AG10803 (cell line): ENCODE measurements around the gene EFR3B.
A peak's percentile ranks its signal among the peaks of the same experiment; 100 is the strongest.

ENCODE experiments used
- DNase-seq: peaks from one replicate; pipeline ENCODE4 v3.0.0; 2010; ENCODE audit warnings: low read depth
- H3K4me3 ChIP-seq: 2 replicates; pipeline ENCODE4 v1.5.1; 2011; ENCODE audit warnings: mild to moderate bottlenecking, low read length, control low read depth
- TF ChIP-seq, protein P1 (sequence below): conservative IDR thresholded peaks from 2 replicates; pipeline ENCODE4 v1.5.1; 2011; ENCODE audit warnings: mild to moderate bottlenecking, low read length, control low read depth, inconsistent platforms

EFR3B gene

DNA sequence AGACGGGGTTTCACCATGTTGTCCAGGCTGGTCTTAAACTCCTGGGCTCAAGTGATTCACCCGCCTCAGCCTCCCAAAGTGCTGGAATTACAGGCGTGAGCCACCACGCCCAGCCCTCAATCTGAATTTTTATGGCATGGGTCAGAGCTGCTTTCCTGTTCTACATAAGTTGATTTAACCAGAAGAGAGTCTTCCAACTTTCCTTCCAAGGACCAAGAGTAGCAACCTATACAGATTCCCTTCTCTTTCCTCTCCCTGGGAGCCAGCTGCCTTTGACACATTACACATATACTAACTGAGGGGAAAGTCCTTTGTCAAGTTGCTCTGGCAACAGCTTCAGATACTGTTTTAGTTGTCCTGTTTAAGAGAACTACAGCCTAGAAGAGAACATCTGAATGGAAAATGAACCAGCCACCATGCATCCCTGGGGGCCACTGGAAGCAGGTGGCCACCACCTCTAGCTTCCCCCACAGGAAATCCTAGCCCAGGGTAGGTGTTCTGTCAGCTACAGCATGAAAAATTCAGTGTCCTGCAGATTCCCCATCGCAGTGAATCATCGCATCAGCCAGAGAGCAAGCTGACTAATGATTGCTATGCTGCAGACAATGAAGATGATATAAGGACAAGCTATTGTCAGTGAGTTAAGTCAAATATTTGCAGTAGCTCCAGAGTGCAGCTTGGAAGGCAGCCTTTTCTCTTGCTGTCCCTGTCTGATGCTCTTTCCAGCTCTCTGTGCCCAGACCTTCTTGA, 63.6 kb downstream of the EFR3B start:
- TF ChIP-seq, protein P1, sequence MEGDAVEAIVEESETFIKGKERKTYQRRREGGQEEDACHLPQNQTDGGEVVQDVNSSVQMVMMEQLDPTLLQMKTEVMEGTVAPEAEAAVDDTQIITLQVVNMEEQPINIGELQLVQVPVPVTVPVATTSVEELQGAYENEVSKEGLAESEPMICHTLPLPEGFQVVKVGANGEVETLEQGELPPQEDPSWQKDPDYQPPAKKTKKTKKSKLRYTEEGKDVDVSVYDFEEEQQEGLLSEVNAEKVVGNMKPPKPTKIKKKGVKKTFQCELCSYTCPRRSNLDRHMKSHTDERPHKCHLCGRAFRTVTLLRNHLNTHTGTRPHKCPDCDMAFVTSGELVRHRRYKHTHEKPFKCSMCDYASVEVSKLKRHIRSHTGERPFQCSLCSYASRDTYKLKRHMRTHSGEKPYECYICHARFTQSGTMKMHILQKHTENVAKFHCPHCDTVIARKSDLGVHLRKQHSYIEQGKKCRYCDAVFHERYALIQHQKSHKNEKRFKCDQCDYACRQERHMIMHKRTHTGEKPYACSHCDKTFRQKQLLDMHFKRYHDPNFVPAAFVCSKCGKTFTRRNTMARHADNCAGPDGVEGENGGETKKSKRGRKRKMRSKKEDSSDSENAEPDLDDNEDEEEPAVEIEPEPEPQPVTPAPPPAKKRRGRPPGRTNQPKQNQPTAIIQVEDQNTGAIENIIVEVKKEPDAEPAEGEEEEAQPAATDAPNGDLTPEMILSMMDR: no peak
- H3K4me3 ChIP-seq: no peak overlapping the region
- peak; percentile 61 for DNase-seq

DNA sequence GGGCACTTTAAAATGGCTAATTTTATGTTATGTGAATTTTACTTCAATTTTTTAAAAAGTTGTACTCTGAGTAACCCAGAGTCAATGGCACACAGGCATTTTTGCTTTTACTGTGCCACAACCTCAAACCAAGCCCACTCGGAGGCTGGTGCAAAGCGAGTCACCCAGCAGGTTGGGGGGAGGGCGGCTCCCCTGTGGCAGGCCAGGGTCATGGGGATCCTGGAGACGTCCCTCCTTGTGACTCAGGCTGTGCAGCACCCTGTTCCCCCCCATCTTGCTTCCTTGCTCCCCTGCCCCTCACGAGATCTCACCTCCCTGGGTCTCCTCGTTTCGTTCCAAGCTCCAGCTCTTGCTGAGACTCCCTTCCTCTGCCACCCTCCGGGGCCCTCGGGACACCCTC, 67.9 kb downstream of the EFR3B start:
- TF ChIP-seq, protein P1: no peak
- H3K4me3 ChIP-seq: no peak overlapping the region
- DNase-seq: no peak

DNA sequence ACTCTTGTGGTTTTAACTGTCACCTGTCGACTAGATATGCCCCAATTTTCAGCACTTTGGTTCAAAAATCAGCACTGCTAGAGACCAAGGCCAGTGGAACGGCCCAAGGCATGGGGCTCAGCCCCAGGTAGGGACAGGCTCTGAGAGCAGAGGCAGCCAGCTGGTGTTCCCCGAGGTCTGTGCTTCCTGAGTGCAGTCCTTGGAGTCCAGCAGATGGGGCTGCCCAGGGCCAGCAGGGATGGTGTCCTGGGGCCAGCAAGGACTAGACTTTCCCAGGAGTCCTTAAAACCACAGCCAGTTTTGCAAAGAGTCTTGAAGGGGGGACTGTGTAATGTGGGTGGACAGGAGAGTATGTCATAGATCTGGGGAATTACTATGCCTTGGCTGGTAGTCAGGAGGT, 70.2 kb downstream of the EFR3B start:
- peak; percentile 28 for DNase-seq
- H3K4me3 ChIP-seq: no peak overlapping the region
- TF ChIP-seq, protein P1: no peak

DNA sequence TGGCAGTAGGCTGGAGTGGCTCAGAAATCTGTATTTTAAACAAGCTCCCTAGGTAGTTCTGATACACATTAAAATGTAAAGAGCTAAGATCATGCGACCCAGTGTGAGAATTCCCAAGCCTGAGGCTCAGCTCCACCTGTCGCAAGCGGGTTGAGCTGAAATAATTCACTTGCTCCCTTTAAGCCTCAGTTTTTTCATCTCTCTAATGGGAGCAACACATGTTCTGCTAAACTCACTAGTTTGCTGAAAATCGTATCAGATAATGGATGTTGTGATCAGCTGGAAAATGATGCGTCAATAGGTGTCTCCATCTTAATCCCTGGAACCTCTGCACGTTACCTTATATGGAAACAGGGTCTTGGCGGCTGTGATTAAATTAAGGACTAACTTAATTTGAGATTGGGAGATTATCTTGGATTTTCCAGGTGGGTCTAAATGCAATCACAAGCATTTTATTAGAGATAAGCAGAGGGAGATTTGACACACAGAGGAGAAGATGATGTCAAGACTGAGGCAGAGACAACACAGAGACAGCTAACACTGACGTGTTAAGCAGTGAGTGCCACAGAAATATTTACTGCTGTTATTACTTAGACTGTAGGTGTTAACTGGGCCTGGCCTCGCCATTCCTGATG, 73.5 kb downstream of the EFR3B start:
- TF ChIP-seq, protein P1: no peak
- DNase-seq: no peak
- H3K4me3 ChIP-seq: no peak overlapping the region

DNA sequence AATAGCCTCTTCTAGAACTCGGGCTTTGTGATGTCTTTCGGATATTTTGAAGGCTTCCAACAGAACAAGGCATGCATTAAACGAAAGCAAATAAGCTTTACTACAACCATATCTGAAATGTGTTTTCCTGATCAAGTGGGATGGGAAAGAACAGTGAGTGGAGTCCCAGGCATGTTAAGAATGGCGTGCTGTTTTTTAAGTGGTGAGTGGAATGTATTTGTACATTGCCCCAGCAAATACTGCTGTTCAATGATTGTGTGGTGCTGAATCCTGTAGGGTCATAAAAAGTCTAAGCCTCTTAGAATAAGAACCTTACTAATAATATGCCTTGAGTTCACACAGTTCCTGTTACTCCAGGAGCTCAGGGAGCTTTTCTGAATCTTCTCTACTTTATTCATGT, 74.0 kb downstream of the EFR3B start:
- TF ChIP-seq, protein P1: no peak

DNA sequence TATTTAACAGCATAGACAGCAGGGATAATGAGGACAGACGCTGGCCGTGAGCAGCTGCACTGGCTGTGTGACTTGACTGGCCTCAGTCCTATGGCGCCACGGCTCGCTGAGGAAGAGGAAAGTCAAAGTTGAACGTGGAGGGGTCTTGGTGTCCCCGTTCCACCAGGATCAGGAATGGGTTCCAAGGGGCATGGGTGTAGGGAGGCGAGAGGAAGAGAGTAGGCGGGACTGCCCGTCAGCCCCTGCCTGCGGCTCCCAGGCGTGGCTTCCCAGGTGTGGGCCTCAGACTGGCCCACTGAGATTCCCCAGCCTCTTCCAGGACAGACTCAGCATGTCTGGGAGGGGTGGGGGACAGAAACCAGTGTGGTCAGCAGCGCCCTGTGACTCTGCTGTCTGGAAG, 75.1 kb downstream of the EFR3B start:
- no peak overlapping the region for H3K4me3 ChIP-seq
- TF ChIP-seq, protein P1: no peak
- no peak for DNase-seq

More for the DNA sequence above, 74.0 kb downstream of the EFR3B start:
- H3K4me3 ChIP-seq: no peak overlapping the region
- DNase-seq: peak; percentile 60

DNA sequence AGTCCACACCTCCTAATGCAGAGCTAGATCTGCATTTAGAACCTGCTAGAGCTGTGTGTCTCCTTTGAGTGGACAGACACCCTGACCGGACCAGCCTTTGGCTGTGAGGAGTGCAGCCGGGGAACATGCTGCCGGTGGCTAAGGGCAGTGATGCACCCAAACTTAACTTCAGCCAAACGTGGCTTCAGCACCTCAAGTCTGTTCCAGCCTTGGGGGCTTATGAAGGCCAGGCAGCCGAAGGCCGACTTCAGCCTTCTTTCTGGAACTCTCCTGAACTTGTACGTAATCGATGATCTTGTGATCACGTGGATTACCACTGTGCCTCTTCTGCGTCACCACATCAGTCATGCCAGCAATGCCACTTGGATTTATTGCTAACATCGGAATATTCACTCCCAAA, 77.4 kb downstream of the EFR3B start:
- DNase-seq: no peak
- H3K4me3 ChIP-seq: no peak overlapping the region
- TF ChIP-seq, protein P1: no peak
